ENCODE data around the gene PRICKLE2.

GRCh38 chr3:64240396-64240795 is 15.1 kb upstream of the PRICKLE2 start:
- no peak for TF ChIP-seq EZH2 (optimal IDR thresholded peaks at IDR 0.05; ENCODE audit: low read depth, low read length)
- TF ChIP-seq CTCF (IDR thresholded peaks at IDR 0.05; ENCODE audit: low read length), result no peak
- TF ChIP-seq EZH2phosphoT487 (IDR thresholded peaks at IDR 0.05; ENCODE audit: low read length), result no peak

Measured in MM.1S (cell line).